SK-N-DZ (cell line): Measurements from ENCODE around the gene ZNF747.

ENCODE experiments used
- small RNA-seq, 2 experiments: library from RNA; depleted of rRNA; stranded (forward); fragments of <200 nt; gene quantifications; one replicate each; pipeline ENCODE3, GENCODE V24; 2014

Gene ZNF747

Small RNA genes lying within 50 kb of the gene (small RNA-seq; reads per million reads assigned to genes)
- gene MIR4518, result 0 reads per million in 2 experiments
- 0.04 to 0.08 reads per million in 2 experiments for gene RNU7-61P
